GM10266 (cell line): ENCODE measurements around the gene KSR2.

Experiments
- DNase-seq: peaks from one replicate; pipeline ENCODE4 v3.0.0; 2012; ENCODE audit errors: extremely low spot score
- TF ChIP-seq, protein P1 (sequence below): IDR thresholded peaks from 2 replicates; pipeline ENCODE4 v1.5.1; 2012; ENCODE audit warnings: mild to moderate bottlenecking, low read depth; ENCODE audit not compliant: control insufficient read depth, insufficient read depth; ENCODE audit errors: missing control alignments

The KSR2 gene

DNA sequence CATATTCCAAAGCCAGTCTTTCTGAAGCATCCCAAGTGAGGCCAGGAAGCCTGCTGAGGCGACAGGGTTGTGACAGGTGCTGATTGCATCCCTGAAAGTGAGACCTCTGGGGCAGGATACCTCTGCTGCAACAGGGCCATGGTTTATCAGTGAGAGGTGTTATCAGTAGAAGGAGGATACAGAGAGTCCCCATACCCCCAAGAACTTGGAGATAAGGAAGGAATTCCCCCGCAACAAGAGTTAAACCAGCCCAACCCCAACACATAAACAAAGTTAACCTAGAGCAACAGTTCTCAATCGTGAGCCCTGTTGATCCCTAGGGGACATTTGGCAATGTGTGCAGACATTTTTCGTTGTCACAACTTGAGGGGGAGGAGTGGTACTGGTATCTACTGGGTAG, 374.3 kb downstream of the KSR2 start:
- TF ChIP-seq, protein P1, sequence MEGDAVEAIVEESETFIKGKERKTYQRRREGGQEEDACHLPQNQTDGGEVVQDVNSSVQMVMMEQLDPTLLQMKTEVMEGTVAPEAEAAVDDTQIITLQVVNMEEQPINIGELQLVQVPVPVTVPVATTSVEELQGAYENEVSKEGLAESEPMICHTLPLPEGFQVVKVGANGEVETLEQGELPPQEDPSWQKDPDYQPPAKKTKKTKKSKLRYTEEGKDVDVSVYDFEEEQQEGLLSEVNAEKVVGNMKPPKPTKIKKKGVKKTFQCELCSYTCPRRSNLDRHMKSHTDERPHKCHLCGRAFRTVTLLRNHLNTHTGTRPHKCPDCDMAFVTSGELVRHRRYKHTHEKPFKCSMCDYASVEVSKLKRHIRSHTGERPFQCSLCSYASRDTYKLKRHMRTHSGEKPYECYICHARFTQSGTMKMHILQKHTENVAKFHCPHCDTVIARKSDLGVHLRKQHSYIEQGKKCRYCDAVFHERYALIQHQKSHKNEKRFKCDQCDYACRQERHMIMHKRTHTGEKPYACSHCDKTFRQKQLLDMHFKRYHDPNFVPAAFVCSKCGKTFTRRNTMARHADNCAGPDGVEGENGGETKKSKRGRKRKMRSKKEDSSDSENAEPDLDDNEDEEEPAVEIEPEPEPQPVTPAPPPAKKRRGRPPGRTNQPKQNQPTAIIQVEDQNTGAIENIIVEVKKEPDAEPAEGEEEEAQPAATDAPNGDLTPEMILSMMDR, result no peak
- no peak for DNase-seq

DNA sequence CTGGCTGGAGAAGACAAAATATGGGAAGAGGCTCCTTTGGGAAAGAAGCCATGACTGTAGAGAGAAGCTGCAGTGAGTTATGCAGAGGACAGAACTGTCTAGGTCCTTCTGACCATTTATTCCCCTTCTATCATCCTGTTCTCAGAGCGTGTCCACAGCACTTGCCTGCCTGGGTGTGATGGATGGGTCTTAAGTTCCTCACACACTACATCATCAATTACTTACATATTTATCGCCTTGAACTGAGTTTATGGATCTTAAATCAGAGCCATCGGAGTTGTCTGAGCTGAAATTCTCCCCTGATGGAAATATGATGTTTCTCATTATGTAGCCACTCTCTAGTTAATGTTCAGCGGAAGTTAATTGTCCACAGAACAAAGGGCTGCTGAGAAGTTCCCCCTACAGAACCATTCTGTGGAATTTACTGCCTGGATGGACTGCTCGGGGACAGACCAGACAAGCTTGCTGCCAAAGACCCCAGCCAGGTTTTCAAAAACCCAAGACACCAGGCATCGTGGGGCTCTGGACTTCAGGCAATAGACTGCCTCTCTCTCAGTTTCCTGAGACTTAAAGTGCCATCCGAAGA, 374.9 kb downstream of the KSR2 start:
- DNase-seq, result no peak
- TF ChIP-seq, protein P1, result no peak

DNA sequence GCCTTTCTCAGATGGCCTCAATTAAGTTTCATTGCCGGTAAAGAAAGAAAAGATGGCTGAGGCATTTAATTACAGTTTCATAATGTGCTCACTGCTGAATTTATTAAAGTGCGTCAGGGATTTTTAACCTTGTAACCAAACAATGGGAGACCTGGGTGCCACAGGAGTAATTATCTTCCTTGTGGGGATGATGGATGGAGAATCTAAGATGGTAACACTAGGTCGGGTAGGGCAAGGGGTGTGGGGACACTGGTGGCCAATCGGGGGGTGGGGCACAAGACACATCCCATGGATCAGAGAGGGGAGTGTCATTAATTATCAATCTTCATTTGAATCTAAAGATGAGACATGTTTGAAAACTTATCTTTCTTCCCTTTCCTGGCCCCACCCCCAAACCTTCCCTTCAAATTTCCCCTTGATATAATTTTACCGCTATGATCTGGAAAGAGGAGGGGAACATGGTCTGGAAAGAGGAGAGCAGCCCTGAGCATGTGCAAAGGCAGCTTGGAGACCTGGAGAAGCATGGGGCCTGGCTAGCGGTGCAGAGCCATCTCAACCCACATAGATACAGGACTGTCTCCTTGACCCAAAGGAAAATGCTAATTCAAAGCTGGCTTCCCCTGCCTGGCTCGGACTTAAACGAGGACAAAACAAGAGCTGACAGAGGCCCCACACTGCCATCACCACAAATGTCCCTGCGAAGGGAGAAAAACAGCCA, 376.0 kb downstream of the KSR2 start:
- TF ChIP-seq, protein P1, result no peak
- DNase-seq, result no peak

GRCh38 chr12:117590999-117591398, 377.8 kb downstream of the KSR2 start:
- no peak for DNase-seq
- TF ChIP-seq, protein P1, result no peak

DNA sequence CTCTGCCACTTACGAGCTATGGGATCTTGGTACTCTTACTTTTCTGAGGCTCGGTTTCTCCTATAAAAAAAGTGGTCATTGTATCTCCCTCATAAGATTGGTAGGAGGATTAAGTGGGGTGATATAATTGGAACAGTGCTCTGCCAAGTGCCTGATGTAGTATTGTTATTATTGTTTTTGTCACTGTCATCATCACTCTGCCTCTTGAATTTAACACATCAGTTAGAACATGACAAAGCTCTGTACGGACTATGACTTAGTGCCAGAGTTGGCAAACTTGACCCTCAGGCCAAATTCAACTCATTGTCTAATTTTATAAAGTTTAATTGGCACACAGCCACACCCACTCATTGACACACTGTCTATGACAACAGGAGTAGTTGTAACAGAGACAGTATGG, 378.4 kb downstream of the KSR2 start:
- DNase-seq, result no peak
- TF ChIP-seq, protein P1, result no peak

DNA sequence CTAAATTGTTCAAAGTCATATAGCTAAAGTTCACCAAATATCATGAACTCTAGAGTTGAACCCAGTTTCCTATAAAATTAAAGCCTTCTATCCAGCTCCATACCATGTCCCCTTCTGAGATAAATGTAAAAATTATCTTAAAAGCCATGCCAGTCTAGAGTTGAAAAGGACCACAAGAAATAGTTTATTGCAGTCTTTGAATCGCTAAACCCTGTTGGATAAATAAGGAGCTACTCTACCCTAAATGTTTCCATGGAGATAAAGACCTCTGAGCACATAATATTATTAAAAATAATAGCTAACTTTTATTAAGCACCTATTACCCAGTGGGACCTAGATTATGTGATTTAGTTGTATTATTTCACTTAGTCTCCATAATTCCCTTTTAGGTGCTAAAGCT, 379.8 kb downstream of the KSR2 start:
- TF ChIP-seq, protein P1, result no peak

DNA sequence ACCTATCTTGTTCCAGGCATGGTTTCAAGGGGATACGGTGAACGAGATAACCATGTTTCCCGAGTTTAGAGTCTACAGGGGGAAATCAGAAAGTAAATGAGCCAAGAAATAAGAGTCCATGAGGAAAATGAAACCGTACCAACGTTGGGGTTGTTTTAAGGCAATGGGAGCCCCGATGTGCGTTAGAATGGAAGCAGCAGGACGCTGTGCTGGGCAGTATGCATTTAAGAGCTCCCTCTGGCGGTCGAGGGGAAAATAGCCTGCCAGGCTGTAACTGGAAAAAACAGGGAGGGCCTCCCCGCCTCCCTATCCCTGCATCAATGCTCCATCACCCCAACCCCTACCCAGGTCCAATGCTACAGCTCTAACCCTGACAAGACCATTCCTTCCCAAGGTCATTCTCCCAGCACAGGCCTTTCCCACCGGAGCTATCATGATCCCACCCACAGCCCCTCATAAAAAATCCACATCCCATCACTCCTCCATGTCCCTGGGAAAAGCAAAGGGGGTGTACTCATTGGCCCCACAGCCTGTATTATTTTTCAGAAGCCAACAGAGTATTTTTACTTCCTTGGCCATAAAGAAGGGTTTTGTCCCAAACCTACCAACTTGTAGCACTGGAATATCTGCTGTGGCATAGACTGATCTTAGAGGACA, 381.0 kb downstream of the KSR2 start:
- DNase-seq, result peak; percentile 68
- TF ChIP-seq, protein P1, result peak; percentile 86

More for the DNA sequence above, 379.8 kb downstream of the KSR2 start:
- no peak for DNase-seq
